Upper lobe of right lung (tissue), 1 donor: ENCODE measurements around the gene OVCH2. TPM values are rescaled to one million over a fixed set of nuclear protein-coding genes. Genes with fewer than 3 reads are reported as not detected.
A peak's percentile ranks its signal among the peaks of the same experiment; 100 is the strongest.

Experiments used
- ATAC-seq: fragments of 200-7000 bp; cut with Tn5 transposase; one replicate; pipeline ENCODE4 v1.9.1; 2020; ENCODE audit warnings: mild to moderate bottlenecking, moderate library complexity
- DNase-seq: peaks from one replicate; pipeline ENCODE4 v3.0.0-alpha.2; 2020
- H3K27ac ChIP-seq: fragments of 200-600 bp; one replicate; pipeline ENCODE4 v1.8.0; 2022
- H3K27me3 ChIP-seq: fragments of 200-600 bp; one replicate; pipeline ENCODE4 v1.8.0; 2022; ENCODE audit warnings: mild to moderate bottlenecking
- H3K36me3 ChIP-seq: fragments of 200-600 bp; one replicate; pipeline ENCODE4 v1.8.0; 2022
- H3K4me1 ChIP-seq: fragments of 200-600 bp; one replicate; pipeline ENCODE4 v1.8.0; 2022
- H3K4me3 ChIP-seq: fragments of 200-600 bp; one replicate; pipeline ENCODE4 v1.8.0; 2022; ENCODE audit warnings: mild to moderate bottlenecking
- H3K9me3 ChIP-seq: fragments of 200-600 bp; one replicate; pipeline ENCODE4 v1.8.0; 2022
- CTCF ChIP-seq: fragments of 200-600 bp; IDR thresholded peaks from one replicate; pipeline ENCODE4 v1.8.0; 2022; ENCODE audit warnings: antibody characterized with exemption
- intact Hi-C: fragments of 100-400 bp; cut with DNase I; formaldehyde crosslinking; loops from one replicate; pipeline ENCODE4 v1.11.0; 2022
- total RNA-seq: library from RNA; stranded (reverse); fragmentation: NEBNext Ultra II Directional; extraction: Animal tissue kit (Norgen Biotek cat#: 25700); gene quantifications from one replicate; pipeline ENCODE4 v1.2.1, GENCODE V29; 2021
- donor health status: DM: no; HTN: yes; CAD: no; lungs with severe emphysema.

Gene OVCH2
- total RNA-seq, 1 donor from 2014 or later, result 6.4 TPM

DNA sequence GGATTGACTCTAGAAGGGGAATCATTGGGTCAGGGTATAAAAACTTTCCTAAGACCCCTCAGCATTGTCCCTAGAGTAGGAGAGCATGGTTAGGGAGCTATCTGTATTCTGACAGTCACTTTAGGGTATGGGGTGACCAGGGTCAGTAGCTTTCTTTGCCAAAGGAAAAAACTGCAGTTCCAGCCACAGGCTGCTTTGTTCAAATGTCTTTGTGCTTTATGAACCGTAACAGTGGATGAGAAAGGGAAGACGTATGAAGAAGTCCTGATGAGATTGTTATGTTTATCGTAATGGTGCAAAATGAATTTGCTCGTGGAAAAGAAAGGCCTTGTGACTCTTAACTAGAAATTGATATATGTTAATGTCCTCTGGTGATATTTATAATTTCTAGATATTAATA lies 63.0 kb downstream of the OVCH2 start:
- no peaks in the 10 kb centered on the region for H3K9me3 ChIP-seq
- TF ChIP-seq CTCF, result no peak
- no peak for DNase-seq
- intact Hi-C loops, result no loop called here
- ATAC-seq, result no peak
- peaks cover 7% of the 10 kb centered on the region for H3K4me1 ChIP-seq
- H3K4me3 ChIP-seq, result no peak overlapping the region
- H3K27ac ChIP-seq, result no peak overlapping the region
- no peaks in the 10 kb centered on the region for H3K27me3 ChIP-seq
- H3K36me3 ChIP-seq, result peaks cover 34% of the 10 kb centered on the region

GRCh38 chr11:7642747-7643146 lies 63.5 kb downstream of the OVCH2 start:
- DNase-seq, result no peak
- no peak for TF ChIP-seq CTCF
- Histone ChIP-seq H3K27ac (no peak overlapping the region), H3K27me3 (no peaks in the 10 kb centered on the region), H3K4me3 (no peak overlapping the region), H3K36me3 (peaks cover 29% of the 10 kb centered on the region), H3K9me3 (no peaks in the 10 kb centered on the region), H3K4me1 (peaks cover 7% of the 10 kb centered on the region)
- intact Hi-C loops, result no loop called here
- ATAC-seq, result no peak

DNA sequence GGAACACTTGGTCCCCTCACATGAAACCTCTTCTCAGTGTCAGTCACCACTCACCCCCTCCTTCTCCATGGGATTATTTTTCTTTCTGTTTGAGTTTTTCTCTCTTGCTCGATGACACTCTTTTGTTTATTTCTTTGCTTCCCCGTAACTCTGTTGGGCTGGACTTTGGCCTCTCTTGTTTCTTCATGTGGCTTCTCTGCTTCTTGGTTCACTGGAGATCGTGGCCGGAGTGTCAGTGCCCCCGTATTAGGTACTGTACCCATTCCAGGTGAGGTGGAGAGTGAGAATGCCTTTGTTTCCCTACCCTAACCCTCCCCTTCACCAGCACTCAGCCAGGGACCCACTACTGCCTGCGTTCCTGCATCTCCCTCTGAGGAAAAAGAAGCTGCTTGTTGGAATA lies 65.5 kb downstream of the OVCH2 start:
- no peaks in the 10 kb centered on the region for H3K27me3 ChIP-seq
- H3K4me3 ChIP-seq, result no peak overlapping the region
- H3K9me3 ChIP-seq, result no peaks in the 10 kb centered on the region
- TF ChIP-seq CTCF, result no peak
- DNase-seq, result no peak
- intact Hi-C loops, result no loop called here
- peaks cover 7% of the 10 kb centered on the region for H3K4me1 ChIP-seq
- ATAC-seq, result no peak
- peaks cover 43% of the 10 kb centered on the region for H3K36me3 ChIP-seq
- no peak overlapping the region for H3K27ac ChIP-seq

- Histone ChIP-seq H3K4me3 (no peak overlapping the region), H3K9me3 (no peaks in the 10 kb centered on the region), H3K27me3 (no peaks in the 10 kb centered on the region), H3K27ac (no peak overlapping the region), H3K4me1 (peaks cover 7% of the 10 kb centered on the region), H3K36me3 (peaks cover 53% of the 10 kb centered on the region)
- DNase-seq (no peak), ATAC-seq (peak; percentile 84)
- intact Hi-C loops, result no loop called here
- TF ChIP-seq CTCF, result no peak
Measured at GRCh38 chr11:7639643-7640025, 66.6 kb downstream of the OVCH2 start.

Other genes with a start within 250 kb of the OVCH2 start
- 30.6 TPM for gene OLFML1, start 221.0 kb downstream of the OVCH2 start, total RNA-seq
- gene PPFIBP2, start 192.5 kb downstream of the OVCH2 start, total RNA-seq, result 26.8 TPM
- 14.2 TPM for gene CYB5R2, start 33.0 kb downstream of the OVCH2 start, total RNA-seq
- 1.3 TPM for gene OR5P2, start 90.5 kb upstream of the OVCH2 start, total RNA-seq
- 2.2 TPM for gene OR5P3, start 124.4 kb upstream of the OVCH2 start, total RNA-seq
- gene OR10A6, start 224.8 kb upstream of the OVCH2 start, total RNA-seq, result not detected
- not detected for gene OR10A3, start 235.2 kb upstream of the OVCH2 start, total RNA-seq